ENCODE data around the gene MLH3. TPM values are rescaled to one million over a fixed set of nuclear protein-coding genes. Genes with fewer than 3 reads are reported as not detected.

The MLH3 gene
- total and polyA plus RNA-seq, 2 of the 13 experiments (the other 11 are each of a cell fraction or from before 2014, with no cell fraction given), result 14.4 to 24.8 TPM

- no peak; the same call in 1 of the 2 replicates for TF ChIP-seq MLXIP (CRISPR knock-in tag; IDR thresholded peaks at IDR 0.05; ENCODE audit: borderline replicate concordance)
- no peak for TF ChIP-seq MTA3 (CRISPR knock-in tag; IDR thresholded peaks at IDR 0.05)
- 0 out of 2 replicates have a peak, but pooled peaks have one; percentile 39 for TF ChIP-seq ZSCAN12 (CRISPR knock-in tag; IDR thresholded peaks at IDR 0.05)
- TF ChIP-seq ZNF30 (CRISPR knock-in tag; IDR thresholded peaks at IDR 0.05), result no peak
- no peak; the same call in 1 of the 2 replicates for TF ChIP-seq SNAPC4 (CRISPR knock-in tag; IDR thresholded peaks at IDR 0.05)
- TF ChIP-seq BORCS8-MEF2B (CRISPR knock-in tag; IDR thresholded peaks at IDR 0.05), result no peak
- TF ChIP-seq TFDP2 (CRISPR knock-in tag; IDR thresholded peaks at IDR 0.05), result peak; percentile 91
- peak; percentile 27; the same call in 1 of the 2 replicates for TF ChIP-seq GATA4 (IDR thresholded peaks at IDR 0.05; ENCODE audit: borderline replicate concordance, low read depth)
- TF ChIP-seq ZSCAN25 (CRISPR knock-in tag; IDR thresholded peaks at IDR 0.05), result no peak
- no peak for TF ChIP-seq GTF3A (CRISPR knock-in tag; conservative IDR thresholded peaks at IDR 0.05)
- TF ChIP-seq MNT (IDR thresholded peaks at IDR 0.05), result no peak
- no peak for TF ChIP-seq HNRNPH1 (optimal IDR thresholded peaks at IDR 0.05; ENCODE audit: low read depth, low read length)
- TF ChIP-seq ZFP91 (CRISPR knock-in tag; IDR thresholded peaks at IDR 0.05; ENCODE audit: borderline replicate concordance), result peak; percentile 83
- no peak for TF ChIP-seq NFIB (CRISPR knock-in tag; IDR thresholded peaks at IDR 0.05; ENCODE audit: borderline replicate concordance)
- TF ChIP-seq SP140L (CRISPR knock-in tag; IDR thresholded peaks at IDR 0.05; ENCODE audit: borderline replicate concordance), result no peak
- peak; percentile 80 for TF ChIP-seq TBX2 (CRISPR knock-in tag; IDR thresholded peaks at IDR 0.05; ENCODE audit: borderline replicate concordance)
Observed at GRCh38 chr14:75069121-75069810, 18.0 kb upstream of the MLH3 start, which contains the start of gene ZC2HC1C (continued).

All from HepG2 (cell line).